Measurements from ENCODE around the gene GTF3A.

Gene GTF3A

DNA sequence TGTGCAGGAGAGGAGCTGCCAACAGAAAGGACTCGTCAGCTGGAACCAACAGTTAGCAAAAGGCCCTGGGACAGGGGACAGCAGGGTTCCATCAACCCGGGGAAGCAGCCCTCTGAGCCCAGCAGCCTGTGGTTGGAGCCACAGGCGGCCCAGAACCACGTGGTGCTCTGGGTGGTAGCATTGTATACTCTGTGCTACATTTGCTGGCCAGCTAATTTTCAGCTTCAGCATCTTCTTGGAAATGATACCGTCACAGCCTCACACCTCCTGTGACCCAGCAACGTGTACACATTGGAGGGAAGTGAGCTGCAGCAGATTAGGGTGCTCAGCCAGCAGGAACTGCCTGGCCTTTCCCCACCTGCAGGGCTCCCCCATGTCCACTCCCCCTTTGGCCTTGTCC, 39.1 kb downstream of the GTF3A start:
- TF ChIP-seq, protein P1, sequence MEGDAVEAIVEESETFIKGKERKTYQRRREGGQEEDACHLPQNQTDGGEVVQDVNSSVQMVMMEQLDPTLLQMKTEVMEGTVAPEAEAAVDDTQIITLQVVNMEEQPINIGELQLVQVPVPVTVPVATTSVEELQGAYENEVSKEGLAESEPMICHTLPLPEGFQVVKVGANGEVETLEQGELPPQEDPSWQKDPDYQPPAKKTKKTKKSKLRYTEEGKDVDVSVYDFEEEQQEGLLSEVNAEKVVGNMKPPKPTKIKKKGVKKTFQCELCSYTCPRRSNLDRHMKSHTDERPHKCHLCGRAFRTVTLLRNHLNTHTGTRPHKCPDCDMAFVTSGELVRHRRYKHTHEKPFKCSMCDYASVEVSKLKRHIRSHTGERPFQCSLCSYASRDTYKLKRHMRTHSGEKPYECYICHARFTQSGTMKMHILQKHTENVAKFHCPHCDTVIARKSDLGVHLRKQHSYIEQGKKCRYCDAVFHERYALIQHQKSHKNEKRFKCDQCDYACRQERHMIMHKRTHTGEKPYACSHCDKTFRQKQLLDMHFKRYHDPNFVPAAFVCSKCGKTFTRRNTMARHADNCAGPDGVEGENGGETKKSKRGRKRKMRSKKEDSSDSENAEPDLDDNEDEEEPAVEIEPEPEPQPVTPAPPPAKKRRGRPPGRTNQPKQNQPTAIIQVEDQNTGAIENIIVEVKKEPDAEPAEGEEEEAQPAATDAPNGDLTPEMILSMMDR (IDR thresholded peaks at IDR 0.05): no peak
- no peak for TF ChIP-seq ZFX (IDR thresholded peaks at IDR 0.05; ENCODE audit: borderline replicate concordance)
- H3K27ac ChIP-seq: no peak overlapping the region

GRCh38 chr13:27465611-27466010, 41.2 kb downstream of the GTF3A start:
- no peak overlapping the region for H3K27ac ChIP-seq
- TF ChIP-seq ZFX (IDR thresholded peaks at IDR 0.05; ENCODE audit: borderline replicate concordance): no peak
- TF ChIP-seq, protein P1 (IDR thresholded peaks at IDR 0.05): no peak

DNA sequence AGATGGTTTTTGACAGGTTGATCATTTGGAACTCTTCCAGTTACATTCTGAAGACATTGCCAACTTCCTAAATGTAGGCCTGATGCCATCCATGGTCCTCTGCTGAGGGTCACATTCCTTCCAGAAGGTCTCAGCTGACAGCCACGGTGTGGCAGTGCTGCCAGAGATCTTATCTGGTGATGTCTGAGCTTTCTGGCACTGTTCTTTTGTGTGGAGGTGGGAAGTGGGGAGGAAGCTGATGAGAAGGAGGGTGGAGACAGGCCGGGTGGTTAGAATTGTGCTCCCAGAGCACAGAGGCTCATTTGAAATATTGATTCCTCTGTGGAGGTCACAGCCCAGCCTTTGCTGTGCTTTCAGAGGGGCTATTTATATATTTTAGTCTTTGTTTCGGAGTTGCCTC, 42.1 kb downstream of the GTF3A start:
- TF ChIP-seq ZFX (IDR thresholded peaks at IDR 0.05; ENCODE audit: borderline replicate concordance): no peak
- TF ChIP-seq, protein P1 (IDR thresholded peaks at IDR 0.05): no peak
- H3K27ac ChIP-seq: no peak overlapping the region

DNA sequence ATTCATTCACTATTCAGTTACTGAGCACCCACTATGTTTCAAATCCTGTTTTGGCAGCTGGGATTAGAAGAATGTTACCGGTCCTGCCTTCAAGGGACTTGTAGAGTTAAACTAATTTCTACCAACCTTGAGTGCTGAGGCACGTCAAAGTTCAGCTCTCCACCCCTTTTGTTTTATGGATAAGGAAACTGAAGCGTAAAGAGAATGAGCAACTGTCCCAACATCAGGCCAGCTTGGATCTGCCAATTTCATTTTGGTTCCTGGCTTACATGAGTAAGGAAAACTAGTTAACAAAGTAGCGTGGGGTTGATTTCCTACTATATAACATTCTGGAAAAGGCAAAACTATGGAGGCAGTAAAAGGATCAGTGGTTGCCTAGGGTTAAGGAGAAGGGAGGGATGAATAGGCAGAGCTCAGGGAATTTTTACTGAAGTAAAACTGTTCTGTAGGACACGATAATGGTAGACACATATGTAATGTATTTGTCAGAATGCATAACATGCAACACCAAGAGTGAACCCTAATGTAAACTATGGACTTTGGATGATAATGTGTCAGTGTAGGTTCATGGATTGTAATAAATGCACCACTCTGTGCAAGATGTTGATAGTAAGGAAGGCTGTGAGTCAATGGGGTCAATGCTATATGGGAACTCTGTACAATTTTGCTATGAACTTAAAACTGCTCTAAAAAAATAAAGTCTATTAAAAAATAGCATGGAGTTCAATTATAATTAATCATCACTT, 45.8 kb downstream of the GTF3A start:
- H3K27ac ChIP-seq: no peak overlapping the region
- no peak for TF ChIP-seq ZFX (IDR thresholded peaks at IDR 0.05; ENCODE audit: borderline replicate concordance)
- TF ChIP-seq, protein P1 (IDR thresholded peaks at IDR 0.05): no peak

- TF ChIP-seq, protein P1 (IDR thresholded peaks at IDR 0.05): no peak
- no peak for TF ChIP-seq ZFX (IDR thresholded peaks at IDR 0.05; ENCODE audit: borderline replicate concordance)
- H3K27ac ChIP-seq: no peak overlapping the region
Observed at GRCh38 chr13:27472441-27472840, 48.0 kb downstream of the GTF3A start.

DNA sequence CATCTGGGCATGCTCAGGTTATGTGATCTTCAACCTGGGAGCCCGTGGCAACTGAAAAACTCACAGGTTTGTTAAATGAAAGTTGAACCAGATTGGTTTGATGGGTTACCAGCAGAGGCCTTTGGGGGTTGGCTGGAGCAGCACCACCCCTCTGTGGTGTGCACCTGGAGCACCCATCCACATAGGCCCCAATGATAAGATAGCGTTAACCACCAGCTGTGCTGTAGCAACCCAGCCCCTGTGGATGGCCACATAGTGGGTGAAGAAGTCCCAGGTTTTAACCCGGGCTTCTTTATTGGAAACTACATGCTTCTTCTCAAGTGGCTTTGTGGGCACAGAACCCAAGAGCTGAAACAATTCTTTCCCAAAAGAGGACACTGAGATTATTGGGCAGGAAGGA, 48.5 kb downstream of the GTF3A start:
- TF ChIP-seq, protein P1 (IDR thresholded peaks at IDR 0.05): no peak
- TF ChIP-seq ZFX (IDR thresholded peaks at IDR 0.05; ENCODE audit: borderline replicate concordance): no peak
- no peak overlapping the region for H3K27ac ChIP-seq

- H3K27ac ChIP-seq: no peak overlapping the region
- TF ChIP-seq ZFX (IDR thresholded peaks at IDR 0.05; ENCODE audit: borderline replicate concordance): no peak
- TF ChIP-seq, protein P1 (IDR thresholded peaks at IDR 0.05): no peak
Observed at GRCh38 chr13:27474751-27475268, 50.4 kb downstream of the GTF3A start.

All from 22Rv1 (cell line).